K562 (cell line): ENCODE measurements around the gene OOSP2. TPM values are rescaled to one million over a fixed set of nuclear protein-coding genes. Genes with fewer than 3 reads are reported as not detected.

ENCODE experiments used
- polyA plus RNA-seq, 8 experiments: library from polyadenylated mRNA; depleted of rRNA in 4 of 8; stranded (reverse) in 5 of 8; unstranded in 3 of 8; fragments of >200 nt; fragmentation: Nextera tagmentation in 2 of 8; fragmentation: Illumina TruSeq in 1 of 8; extraction: Ambion mirVana in 2 of 8; extraction: Trizol in 1 of 8; gene quantifications; 2 replicates each; pipeline versions ENCODE4 v1.2.1 to v1.2.3, GENCODE V29; 2011 to 2014; ENCODE audit warnings: inconsistent platforms in 1 of 8, missing spikeins in 1 of 8
- total RNA-seq, 7 experiments: library from RNA; depleted of rRNA in 6 of 7; stranded (reverse); fragments of >200 nt in 6 of 7; fragmentation: Illumina TruSeq in 2 of 7; extraction: Trizol in 2 of 7; gene quantifications; 2 replicates each; pipeline versions ENCODE4 v1.2.1 to v1.2.3, GENCODE V29; 2011 to 2021; ENCODE audit warnings: low replicate concordance in 1 of 7

Gene OOSP2
- total and polyA plus RNA-seq, 9 of the 15 experiments (the other 6 are each of a cell fraction or from before 2014, with no cell fraction given) = 0.14 to 1.5 (median 0.32) TPM; not detected in 4

Other genes starting within 250 kb of the OOSP2 start
Only the 7 nearest of the 12 such genes appear.
- not detected in 2 replicates for gene OOSP3, start 161.6 kb upstream of the OOSP2 start, total RNA-seq (2014; rRNA removed)
- gene OOSP3, start 161.6 kb upstream of the OOSP2 start, total RNA-seq (2014; rRNA removed; fragmentation: Illumina TruSeq; extraction: Trizol) = not detected in 2 replicates
- gene OOSP3, start 161.6 kb upstream of the OOSP2 start, total RNA-seq (2015; rRNA removed; fragmentation: Illumina TruSeq; extraction: Trizol) = not detected in 2 replicates
- gene OOSP3, start 161.6 kb upstream of the OOSP2 start, total RNA-seq (2021) = not detected in 2 replicates
- 0.09 and 0.15 TPM in 2 replicates for gene OOSP3, start 161.6 kb upstream of the OOSP2 start, polyA plus RNA-seq (2011; rRNA removed)
- gene OOSP3, start 161.6 kb upstream of the OOSP2 start, polyA plus RNA-seq (2014; fragmentation: Illumina TruSeq; extraction: Trizol) = 0.21 TPM in 1 of 2 replicates, not detected in the other
- under 1 TPM in 1 of 2 experiments, not detected in 1; 0.32 TPM for gene OOSP3, start 161.6 kb upstream of the OOSP2 start, polyA plus RNA-seq (2014; fragmentation: Nextera tagmentation; extraction: Ambion mirVana)
- gene OOSP3, start 161.6 kb upstream of the OOSP2 start, polyA plus RNA-seq (2014; rRNA removed) = 0.09 TPM in 1 of 2 replicates, not detected in the other
- gene OOSP1, start 102.0 kb upstream of the OOSP2 start, total RNA-seq (2014; rRNA removed) = 0.36 TPM in 1 of 2 replicates, not detected in the other
- 0.89 and 1.1 TPM in 2 replicates for gene OOSP1, start 102.0 kb upstream of the OOSP2 start, total RNA-seq (2014; rRNA removed; fragmentation: Illumina TruSeq; extraction: Trizol)
- 0.30 and 0.58 TPM in 2 replicates for gene OOSP1, start 102.0 kb upstream of the OOSP2 start, total RNA-seq (2015; rRNA removed; fragmentation: Illumina TruSeq; extraction: Trizol)
- 0.31 and 0.62 TPM in 2 replicates for gene OOSP1, start 102.0 kb upstream of the OOSP2 start, total RNA-seq (2021)
- gene OOSP1, start 102.0 kb upstream of the OOSP2 start, polyA plus RNA-seq (2011; rRNA removed) = 0.14 and 0.20 TPM in 2 replicates
- 0.30 and 0.61 TPM in 2 replicates for gene OOSP1, start 102.0 kb upstream of the OOSP2 start, polyA plus RNA-seq (2014; fragmentation: Illumina TruSeq; extraction: Trizol)
- gene OOSP1, start 102.0 kb upstream of the OOSP2 start, polyA plus RNA-seq (2014; fragmentation: Nextera tagmentation; extraction: Ambion mirVana) = 1 to 10 TPM; 2.4 to 3.0 TPM
- 0.56 and 2.3 TPM in 2 replicates for gene OOSP1, start 102.0 kb upstream of the OOSP2 start, polyA plus RNA-seq (2014; rRNA removed)
- gene OOSP4A, start 76.4 kb upstream of the OOSP2 start, total RNA-seq (2014; rRNA removed) = 0.49 TPM in 1 of 2 replicates, not detected in the other
- 0.40 and 1.0 TPM in 2 replicates for gene OOSP4A, start 76.4 kb upstream of the OOSP2 start, total RNA-seq (2014; rRNA removed; fragmentation: Illumina TruSeq; extraction: Trizol)
- gene OOSP4A, start 76.4 kb upstream of the OOSP2 start, total RNA-seq (2015; rRNA removed; fragmentation: Illumina TruSeq; extraction: Trizol) = 0.34 and 0.69 TPM in 2 replicates
- gene OOSP4A, start 76.4 kb upstream of the OOSP2 start, total RNA-seq (2021) = 0.40 and 0.65 TPM in 2 replicates
- 0.20 TPM in 1 of 2 replicates, not detected in the other for gene OOSP4A, start 76.4 kb upstream of the OOSP2 start, polyA plus RNA-seq (2011; rRNA removed)
- 0.74 TPM in 1 of 2 replicates, not detected in the other for gene OOSP4A, start 76.4 kb upstream of the OOSP2 start, polyA plus RNA-seq (2014; fragmentation: Illumina TruSeq; extraction: Trizol)
- gene OOSP4A, start 76.4 kb upstream of the OOSP2 start, polyA plus RNA-seq (2014; fragmentation: Nextera tagmentation; extraction: Ambion mirVana) = 1 to 10 TPM; 2.0 to 2.4 TPM
- 0.39 and 0.91 TPM in 2 replicates for gene OOSP4A, start 76.4 kb upstream of the OOSP2 start, polyA plus RNA-seq (2014; rRNA removed)
- not detected in 2 replicates for gene OOSP4B, start 23.2 kb upstream of the OOSP2 start, total RNA-seq (2014; rRNA removed)
- gene OOSP4B, start 23.2 kb upstream of the OOSP2 start, total RNA-seq (2014; rRNA removed; fragmentation: Illumina TruSeq; extraction: Trizol) = 0.15 TPM in 1 of 2 replicates, not detected in the other
- gene OOSP4B, start 23.2 kb upstream of the OOSP2 start, total RNA-seq (2015; rRNA removed; fragmentation: Illumina TruSeq; extraction: Trizol) = 0.19 and 0.43 TPM in 2 replicates
- gene OOSP4B, start 23.2 kb upstream of the OOSP2 start, total RNA-seq (2021) = not detected in 2 replicates
- not detected in 2 replicates for gene OOSP4B, start 23.2 kb upstream of the OOSP2 start, polyA plus RNA-seq (2011; rRNA removed)
- gene OOSP4B, start 23.2 kb upstream of the OOSP2 start, polyA plus RNA-seq (2014; fragmentation: Illumina TruSeq; extraction: Trizol) = 0.15 TPM in 1 of 2 replicates, not detected in the other
- under 1 TPM in 1 of 2 experiments, not detected in 1; 0.10 TPM for gene OOSP4B, start 23.2 kb upstream of the OOSP2 start, polyA plus RNA-seq (2014; fragmentation: Nextera tagmentation; extraction: Ambion mirVana)
- not detected in 2 replicates for gene OOSP4B, start 23.2 kb upstream of the OOSP2 start, polyA plus RNA-seq (2014; rRNA removed)
- 26.1 and 31.7 TPM in 2 replicates for gene MS4A3, start 16.3 kb downstream of the OOSP2 start, total RNA-seq (2014; rRNA removed)
- gene MS4A3, start 16.3 kb downstream of the OOSP2 start, total RNA-seq (2014; rRNA removed; fragmentation: Illumina TruSeq; extraction: Trizol) = 55.1 and 58.8 TPM in 2 replicates
- gene MS4A3, start 16.3 kb downstream of the OOSP2 start, total RNA-seq (2015; rRNA removed; fragmentation: Illumina TruSeq; extraction: Trizol) = 64.8 and 71.8 TPM in 2 replicates
- gene MS4A3, start 16.3 kb downstream of the OOSP2 start, total RNA-seq (2021) = 28.7 and 32.8 TPM in 2 replicates
- gene MS4A3, start 16.3 kb downstream of the OOSP2 start, polyA plus RNA-seq (2011; rRNA removed) = 3.4 and 102 TPM in 2 replicates
- gene MS4A3, start 16.3 kb downstream of the OOSP2 start, polyA plus RNA-seq (2014; fragmentation: Illumina TruSeq; extraction: Trizol) = 46.3 and 67.5 TPM in 2 replicates
- 10 to 100 TPM; 84.8 to 94.5 TPM for gene MS4A3, start 16.3 kb downstream of the OOSP2 start, polyA plus RNA-seq (2014; fragmentation: Nextera tagmentation; extraction: Ambion mirVana)
- gene MS4A3, start 16.3 kb downstream of the OOSP2 start, polyA plus RNA-seq (2014; rRNA removed) = 32.8 and 39.2 TPM in 2 replicates
- gene MS4A2, start 48.3 kb downstream of the OOSP2 start, total RNA-seq (2014; rRNA removed) = 0.50 and 1.3 TPM in 2 replicates
- gene MS4A2, start 48.3 kb downstream of the OOSP2 start, total RNA-seq (2014; rRNA removed; fragmentation: Illumina TruSeq; extraction: Trizol) = 1.1 and 1.3 TPM in 2 replicates
- gene MS4A2, start 48.3 kb downstream of the OOSP2 start, total RNA-seq (2015; rRNA removed; fragmentation: Illumina TruSeq; extraction: Trizol) = 5.4 and 5.7 TPM in 2 replicates
- gene MS4A2, start 48.3 kb downstream of the OOSP2 start, total RNA-seq (2021) = 0.55 and 1.5 TPM in 2 replicates
- gene MS4A2, start 48.3 kb downstream of the OOSP2 start, polyA plus RNA-seq (2011; rRNA removed) = 0.06 and 0.61 TPM in 2 replicates
- 1.3 and 2.3 TPM in 2 replicates for gene MS4A2, start 48.3 kb downstream of the OOSP2 start, polyA plus RNA-seq (2014; fragmentation: Illumina TruSeq; extraction: Trizol)
- 1 to 10 TPM in 1 of 2 experiments, under 1 TPM in 1; 0.86 to 1.5 TPM for gene MS4A2, start 48.3 kb downstream of the OOSP2 start, polyA plus RNA-seq (2014; fragmentation: Nextera tagmentation; extraction: Ambion mirVana)
- 0.77 and 3.1 TPM in 2 replicates for gene MS4A2, start 48.3 kb downstream of the OOSP2 start, polyA plus RNA-seq (2014; rRNA removed)
- 1.7 and 2.0 TPM in 2 replicates for gene MS4A6A, start 142.7 kb downstream of the OOSP2 start, total RNA-seq (2014; rRNA removed)
- gene MS4A6A, start 142.7 kb downstream of the OOSP2 start, total RNA-seq (2014; rRNA removed; fragmentation: Illumina TruSeq; extraction: Trizol) = 3.3 and 3.4 TPM in 2 replicates
- gene MS4A6A, start 142.7 kb downstream of the OOSP2 start, total RNA-seq (2015; rRNA removed; fragmentation: Illumina TruSeq; extraction: Trizol) = 9.1 and 9.5 TPM in 2 replicates
- 1.7 and 3.4 TPM in 2 replicates for gene MS4A6A, start 142.7 kb downstream of the OOSP2 start, total RNA-seq (2021)
- 0.57 and 25.1 TPM in 2 replicates for gene MS4A6A, start 142.7 kb downstream of the OOSP2 start, polyA plus RNA-seq (2011; rRNA removed)
- 4.3 and 5.6 TPM in 2 replicates for gene MS4A6A, start 142.7 kb downstream of the OOSP2 start, polyA plus RNA-seq (2014; fragmentation: Illumina TruSeq; extraction: Trizol)
- 1 to 10 TPM; 5.5 to 5.8 TPM for gene MS4A6A, start 142.7 kb downstream of the OOSP2 start, polyA plus RNA-seq (2014; fragmentation: Nextera tagmentation; extraction: Ambion mirVana)
- gene MS4A6A, start 142.7 kb downstream of the OOSP2 start, polyA plus RNA-seq (2014; rRNA removed) = 4.2 and 4.7 TPM in 2 replicates